ENCODE data around the gene RNF11. TPM values are rescaled to one million over a fixed set of nuclear protein-coding genes. Genes with fewer than 3 reads are reported as not detected.

RNF11 gene
- total and polyA plus RNA-seq, 4 donors, result 24.1 to 102 (median 48.7) TPM

- 78% methylated on average over 15 of the region's 15 CpGs for WGBS
- peaks cover 0 to 11% (median 0%) of the 10 kb centered on the region in 4 donors for H3K4me1 ChIP-seq (ENCODE audit: control insufficient read depth in 4 of 4, insufficient read depth in 4 of 4, low read length in 3 of 4)
- TF ChIP-seq, protein P1, sequence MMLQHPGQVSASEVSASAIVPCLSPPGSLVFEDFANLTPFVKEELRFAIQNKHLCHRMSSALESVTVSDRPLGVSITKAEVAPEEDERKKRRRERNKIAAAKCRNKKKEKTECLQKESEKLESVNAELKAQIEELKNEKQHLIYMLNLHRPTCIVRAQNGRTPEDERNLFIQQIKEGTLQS (IDR thresholded peaks at IDR 0.05), result no peak
- TF ChIP-seq, protein P2, sequence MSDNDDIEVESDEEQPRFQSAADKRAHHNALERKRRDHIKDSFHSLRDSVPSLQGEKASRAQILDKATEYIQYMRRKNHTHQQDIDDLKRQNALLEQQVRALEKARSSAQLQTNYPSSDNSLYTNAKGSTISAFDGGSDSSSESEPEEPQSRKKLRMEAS (IDR thresholded peaks at IDR 0.05), result no peak
- TF ChIP-seq FOXA2 (IDR thresholded peaks at IDR 0.05) (no peak), FOXA1 (IDR thresholded peaks at IDR 0.05) (no peak), YY1 (IDR thresholded peaks at IDR 0.05) (no peak), REST (IDR thresholded peaks at IDR 0.05) (no peak), GABPA (IDR thresholded peaks at IDR 0.05 in 1 of 2, conservative IDR thresholded peaks at IDR 0.05 in 1 of 2) (no peak), EGR1 (IDR thresholded peaks at IDR 0.05; ENCODE audit: low read depth in 2 of 2) (no peak), TAF1 (conservative IDR thresholded peaks at IDR 0.05) (no peak), JUND (IDR thresholded peaks at IDR 0.05) (no peak), SP1 (IDR thresholded peaks at IDR 0.05) (no peak)
- no peaks in the 10 kb centered on the region for H3K27me3 ChIP-seq (ENCODE audit: control insufficient read depth in 4 of 4, insufficient read depth in 4 of 4, low read length in 3 of 4)
- H3K9me3 ChIP-seq (ENCODE audit: control insufficient read depth in 4 of 4, low read length in 3 of 4), result no peaks in the 10 kb centered on the region
- H3K36me3 ChIP-seq (ENCODE audit: control insufficient read depth in 4 of 4, insufficient read depth in 3 of 4, low read depth in 1 of 4, low read length in 3 of 4), result no peaks in the 10 kb centered on the region
- no peak overlapping the region for H3K27ac ChIP-seq (ENCODE audit: low read depth in 1 of 2, low read length in 2 of 2)
- H3K9ac ChIP-seq (ENCODE audit: low read depth in 1 of 2, low read length in 2 of 2), result no peak overlapping the region
- H3K4me3 ChIP-seq (ENCODE audit: low read depth in 1 of 3, low read length in 3 of 3), result no peak overlapping the region
- no peak for DNase-seq (ENCODE audit: low spot score)
Measured at GRCh38 chr1:51310871-51311613, 75.0 kb downstream of the RNF11 start.

DNA sequence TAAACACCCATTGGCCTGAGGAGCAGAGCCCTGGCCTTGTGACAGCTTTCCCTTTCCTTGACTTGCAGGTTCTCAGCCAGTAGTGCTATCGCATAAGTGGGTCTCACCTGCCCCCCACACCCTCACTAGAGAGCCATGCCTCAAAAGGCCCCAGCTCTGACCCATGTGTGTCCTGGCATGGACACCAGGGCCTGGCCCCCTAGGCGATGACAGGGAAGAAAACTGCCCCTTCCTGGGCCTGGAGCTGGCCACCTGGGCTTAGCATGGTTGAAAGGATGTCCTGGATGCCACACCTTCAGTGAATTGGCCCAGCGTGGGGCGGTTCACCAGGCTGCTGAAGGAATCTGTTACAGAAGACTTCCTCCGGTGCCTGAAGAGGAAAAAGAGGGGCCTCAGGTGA, 75.8 kb downstream of the RNF11 start:
- Histone ChIP-seq H3K4me3 (ENCODE audit: low read depth in 1 of 3, low read length in 3 of 3) (no peak overlapping the region), H3K36me3 (ENCODE audit: control insufficient read depth in 4 of 4, insufficient read depth in 3 of 4, low read depth in 1 of 4, low read length in 3 of 4) (no peaks in the 10 kb centered on the region), H3K27me3 (ENCODE audit: control insufficient read depth in 4 of 4, insufficient read depth in 4 of 4, low read length in 3 of 4) (no peaks in the 10 kb centered on the region), H3K4me1 (ENCODE audit: control insufficient read depth in 4 of 4, insufficient read depth in 4 of 4, low read length in 3 of 4) (peaks cover 0 to 11% (median 0%) of the 10 kb centered on the region in 4 donors), H3K27ac (ENCODE audit: low read depth in 1 of 2, low read length in 2 of 2) (no peak overlapping the region), H3K9me3 (ENCODE audit: control insufficient read depth in 4 of 4, low read length in 3 of 4) (no peaks in the 10 kb centered on the region), H3K9ac (ENCODE audit: low read depth in 1 of 2, low read length in 2 of 2) (no peak overlapping the region)
- DNase-seq (ENCODE audit: low spot score), result no peak
- 95% methylated on average over 5 of the region's 5 CpGs for WGBS
- TF ChIP-seq SP1 (IDR thresholded peaks at IDR 0.05) (no peak), REST (IDR thresholded peaks at IDR 0.05) (no peak)
